Nephron (organoid): ENCODE results near the gene PTN.

Experiments
- H3K27ac Mint-ChIP-seq, 3 experiments: 2 replicates each; pipeline ENCODE4 v1.8.0; 2020; ENCODE audit warnings: mixed read lengths in 3 of 3, mild to moderate bottlenecking in 2 of 3, moderate library complexity in 1 of 3
- H3K27me3 Mint-ChIP-seq: 2 replicates; pipeline ENCODE4 v1.8.0; 2021; ENCODE audit warnings: low read depth, mild to moderate bottlenecking, moderate library complexity, mixed read lengths
- H3K36me3 Mint-ChIP-seq: 2 replicates; pipeline ENCODE4 v1.8.0; 2020; ENCODE audit warnings: low read depth, mixed read lengths
- H3K4me1 Mint-ChIP-seq: 2 replicates; pipeline ENCODE4 v1.8.0; 2020; ENCODE audit warnings: mixed read lengths
- H3K4me3 Mint-ChIP-seq, 3 experiments: 2 replicates each; pipeline ENCODE4 v1.8.0; 2020; ENCODE audit warnings: mild to moderate bottlenecking in 3 of 3, mixed read lengths in 3 of 3, moderate library complexity in 2 of 3
- H3K9me3 Mint-ChIP-seq: 2 replicates; pipeline ENCODE4 v1.8.0; 2020; ENCODE audit warnings: mixed read lengths
- TF ChIP-seq, protein P1 (sequence below), 3 experiments: fragments of 200-600 bp; sonication (generic); IDR thresholded peaks; one replicate each; pipeline ENCODE4 v1.5.0; 2021; ENCODE audit warnings: antibody characterized with exemption in 3 of 3; ENCODE audit not compliant: unreplicated experiment in 3 of 3

The PTN gene

DNA sequence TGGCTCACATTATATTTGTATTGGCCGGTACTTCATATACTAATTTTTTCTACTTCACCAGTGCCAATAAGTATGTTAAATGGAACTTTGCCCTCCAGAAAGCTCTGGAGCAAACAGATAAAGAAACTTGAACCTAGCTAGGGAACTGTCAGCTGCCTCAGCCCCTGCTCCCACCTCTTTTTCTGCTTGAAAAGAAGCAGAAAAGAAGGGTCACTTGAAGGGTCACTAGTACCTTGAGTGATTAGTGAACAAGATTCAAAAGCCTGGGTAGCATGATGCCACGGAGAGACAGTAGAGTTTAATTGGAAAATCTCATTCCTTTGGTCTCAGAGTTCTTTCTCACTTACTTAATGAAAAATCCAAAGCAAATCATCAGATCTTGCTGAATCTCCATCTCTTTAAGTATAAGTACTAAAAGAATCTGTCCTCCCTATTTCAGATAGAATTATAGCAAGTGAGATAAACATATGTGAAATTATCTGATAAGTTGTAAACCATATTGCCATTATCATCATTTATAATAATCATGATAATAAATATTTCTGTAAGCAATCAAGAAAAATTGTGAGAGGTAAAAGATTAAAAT lies 47.7 kb downstream of the PTN start:
- Mint-ChIP-seq H3K27ac (peak overlapping the region; percentile 74 to 87 (median 80)), H3K27me3 (peaks cover 5% of the 10 kb centered on the region)

DNA sequence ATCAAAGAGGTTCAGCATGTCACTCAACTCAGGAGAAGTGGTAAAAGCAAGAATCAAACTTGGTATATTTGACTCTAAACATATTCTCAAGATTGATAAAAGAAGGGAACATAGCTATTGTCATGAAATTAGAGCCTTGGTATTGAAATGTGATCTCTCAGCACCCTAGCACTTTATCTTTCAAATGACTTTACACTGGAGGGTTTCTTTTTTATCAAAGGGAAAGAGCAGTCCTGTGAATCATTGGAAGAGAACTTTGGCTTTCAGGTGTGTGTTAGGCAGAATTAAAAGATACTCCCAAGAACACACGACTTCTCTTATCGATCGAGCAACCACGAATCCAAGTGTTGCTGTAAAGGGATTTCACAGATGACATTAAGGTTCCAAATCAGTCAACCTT lies 54.4 kb downstream of the PTN start:
- peaks cover 16% of the 10 kb centered on the region for H3K36me3 Mint-ChIP-seq
- no peak overlapping the region for H3K4me3 Mint-ChIP-seq
- TF ChIP-seq, protein P1, sequence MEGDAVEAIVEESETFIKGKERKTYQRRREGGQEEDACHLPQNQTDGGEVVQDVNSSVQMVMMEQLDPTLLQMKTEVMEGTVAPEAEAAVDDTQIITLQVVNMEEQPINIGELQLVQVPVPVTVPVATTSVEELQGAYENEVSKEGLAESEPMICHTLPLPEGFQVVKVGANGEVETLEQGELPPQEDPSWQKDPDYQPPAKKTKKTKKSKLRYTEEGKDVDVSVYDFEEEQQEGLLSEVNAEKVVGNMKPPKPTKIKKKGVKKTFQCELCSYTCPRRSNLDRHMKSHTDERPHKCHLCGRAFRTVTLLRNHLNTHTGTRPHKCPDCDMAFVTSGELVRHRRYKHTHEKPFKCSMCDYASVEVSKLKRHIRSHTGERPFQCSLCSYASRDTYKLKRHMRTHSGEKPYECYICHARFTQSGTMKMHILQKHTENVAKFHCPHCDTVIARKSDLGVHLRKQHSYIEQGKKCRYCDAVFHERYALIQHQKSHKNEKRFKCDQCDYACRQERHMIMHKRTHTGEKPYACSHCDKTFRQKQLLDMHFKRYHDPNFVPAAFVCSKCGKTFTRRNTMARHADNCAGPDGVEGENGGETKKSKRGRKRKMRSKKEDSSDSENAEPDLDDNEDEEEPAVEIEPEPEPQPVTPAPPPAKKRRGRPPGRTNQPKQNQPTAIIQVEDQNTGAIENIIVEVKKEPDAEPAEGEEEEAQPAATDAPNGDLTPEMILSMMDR (IDR thresholded peaks at IDR 0.05; ENCODE audit: unreplicated experiment in 3 of 3), result no peak
- H3K9me3 Mint-ChIP-seq, result peaks cover 6% of the 10 kb centered on the region
- H3K27ac Mint-ChIP-seq, result no peak overlapping the region
- H3K4me1 Mint-ChIP-seq, result no peaks in the 10 kb centered on the region
- H3K27me3 Mint-ChIP-seq, result no peaks in the 10 kb centered on the region

More for the DNA sequence above, 47.7 kb downstream of the PTN start:
- Mint-ChIP-seq H3K9me3 (no peaks in the 10 kb centered on the region), H3K4me1 (peaks cover 47% of the 10 kb centered on the region), H3K4me3 (peak overlapping the region in 1 of 3 experiments; percentile 45), H3K36me3 (peaks cover 4% of the 10 kb centered on the region)
- TF ChIP-seq, protein P1 (IDR thresholded peaks at IDR 0.05; ENCODE audit: unreplicated experiment in 3 of 3), result no peak

DNA sequence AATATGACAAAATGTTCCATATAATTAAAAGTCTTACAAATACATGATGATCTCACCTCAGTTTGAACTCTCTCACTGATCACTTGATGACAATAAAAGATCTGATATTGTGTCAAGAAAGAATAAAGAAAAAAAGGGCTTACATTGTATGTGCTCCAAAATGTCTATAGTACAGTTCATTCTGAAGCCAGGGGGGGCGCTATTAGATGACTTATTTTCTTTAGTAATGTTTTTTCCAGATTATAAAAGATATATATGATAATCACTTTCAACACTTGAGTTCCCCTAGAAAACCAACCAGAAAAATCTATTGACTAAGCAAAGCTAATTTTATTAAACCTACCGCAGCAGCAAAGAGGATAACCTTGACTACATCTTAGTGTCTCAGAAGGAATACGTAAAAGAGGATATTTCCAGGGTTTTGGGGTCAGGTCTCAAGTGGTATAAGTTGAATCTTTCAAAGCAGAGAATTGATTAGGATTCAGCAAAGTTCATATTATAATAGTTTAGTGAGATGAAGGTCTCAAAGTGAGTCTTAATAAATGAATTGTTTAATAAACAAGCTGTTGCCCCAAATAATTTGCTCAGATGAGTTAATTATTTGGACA lies 55.8 kb downstream of the PTN start:
- TF ChIP-seq, protein P1 (IDR thresholded peaks at IDR 0.05; ENCODE audit: unreplicated experiment in 3 of 3), result peak in 2 of 3 experiments; percentile 20 to 30
- Mint-ChIP-seq H3K27ac (no peak overlapping the region), H3K4me1 (no peaks in the 10 kb centered on the region), H3K27me3 (no peaks in the 10 kb centered on the region), H3K36me3 (peaks cover 16% of the 10 kb centered on the region), H3K4me3 (no peak overlapping the region), H3K9me3 (peaks cover 6% of the 10 kb centered on the region)

DNA sequence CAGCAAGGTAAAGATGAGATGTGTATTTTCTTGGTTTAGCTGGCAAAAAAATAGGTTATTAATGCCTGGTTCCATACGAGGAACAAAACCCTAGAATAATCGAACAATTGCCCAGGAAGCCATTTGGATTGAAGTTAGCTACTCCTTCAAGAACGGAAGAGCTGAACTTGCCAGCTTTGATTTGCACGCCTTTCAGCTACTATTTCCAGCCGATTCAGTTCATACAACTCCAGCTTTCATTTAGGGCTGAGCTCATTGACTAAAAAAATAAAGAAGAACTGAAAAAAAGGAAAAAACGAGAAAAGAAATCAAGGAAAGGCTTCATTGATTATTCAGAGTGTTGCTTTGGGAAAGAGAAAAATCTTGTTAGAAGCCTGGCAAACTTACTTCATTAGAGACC lies 60.4 kb downstream of the PTN start:
- no peaks in the 10 kb centered on the region for H3K4me1 Mint-ChIP-seq
- H3K4me3 Mint-ChIP-seq, result no peak overlapping the region
- no peaks in the 10 kb centered on the region for H3K9me3 Mint-ChIP-seq
- TF ChIP-seq, protein P1 (IDR thresholded peaks at IDR 0.05; ENCODE audit: unreplicated experiment in 3 of 3), result no peak
- H3K36me3 Mint-ChIP-seq, result no peaks in the 10 kb centered on the region
- H3K27me3 Mint-ChIP-seq, result no peaks in the 10 kb centered on the region
- H3K27ac Mint-ChIP-seq, result no peak overlapping the region

DNA sequence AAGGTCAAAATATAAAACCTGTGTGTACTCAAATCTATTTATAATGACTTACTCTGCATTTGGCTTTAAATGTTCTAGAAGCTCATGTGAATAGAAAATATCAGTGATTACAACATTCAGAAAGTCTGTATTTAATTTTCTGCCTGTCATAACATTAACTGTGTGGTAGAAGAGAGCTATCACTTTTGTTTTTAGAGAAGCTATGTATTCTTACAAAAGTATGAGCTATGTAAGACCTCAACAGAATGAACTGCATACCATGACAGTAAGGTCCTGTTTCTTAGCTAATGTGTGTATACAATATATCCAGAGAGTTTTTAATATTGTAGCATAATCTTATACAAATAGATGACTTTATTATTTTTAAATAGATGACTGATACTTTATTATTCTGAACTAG lies 61.5 kb downstream of the PTN start:
- H3K4me1 Mint-ChIP-seq, result no peaks in the 10 kb centered on the region

More for the DNA sequence above, 61.5 kb downstream of the PTN start:
- Mint-ChIP-seq H3K4me3 (no peak overlapping the region), H3K9me3 (no peaks in the 10 kb centered on the region), H3K36me3 (no peaks in the 10 kb centered on the region), H3K27me3 (no peaks in the 10 kb centered on the region), H3K27ac (no peak overlapping the region)
- TF ChIP-seq, protein P1 (IDR thresholded peaks at IDR 0.05; ENCODE audit: unreplicated experiment in 3 of 3), result no peak
